ENCODE results near the gene PARM1.

Gene PARM1

GRCh38 chr4:75080888-75081287, 148.0 kb downstream of the PARM1 start:
- H3K79me2 ChIP-seq (ENCODE audit: low read length), result no peaks in the 10 kb centered on the region
- no peaks in the 10 kb centered on the region for H3K27me3 ChIP-seq (ENCODE audit: low read depth, low read length)
- H3K4me1 ChIP-seq (ENCODE audit: low read length), result no peaks in the 10 kb centered on the region
- H3K27ac ChIP-seq (ENCODE audit: low read length), result no peak overlapping the region
- no peaks in the 10 kb centered on the region for H4K20me1 ChIP-seq (ENCODE audit: insufficient read depth, low read length)
- H3K9ac ChIP-seq (ENCODE audit: low read length), result no peak overlapping the region
- TF ChIP-seq CTCF (IDR thresholded peaks at IDR 0.05; ENCODE audit: low read depth, low read length), result no peak
- no peak for TF ChIP-seq EZH2phosphoT487 (IDR thresholded peaks at IDR 0.05; ENCODE audit: low read depth)
- H3K36me3 ChIP-seq (replicated peaks; ENCODE audit: low read depth, low read length), result no peaks in the 10 kb centered on the region
- no peaks in the 10 kb centered on the region for H3K9me3 ChIP-seq (ENCODE audit: insufficient read depth, low read length)
- H2AFZ ChIP-seq (ENCODE audit: low read depth, low read length), result no peak overlapping the region
- H3K4me2 ChIP-seq (ENCODE audit: low read length), result no peak overlapping the region
- H3K4me3 ChIP-seq (ENCODE audit: low read length), result no peak overlapping the region

- Histone ChIP-seq H3K27ac (ENCODE audit: low read length) (no peak overlapping the region), H3K36me3 (replicated peaks; ENCODE audit: low read depth, low read length) (no peaks in the 10 kb centered on the region), H3K79me2 (ENCODE audit: low read length) (no peaks in the 10 kb centered on the region), H4K20me1 (ENCODE audit: insufficient read depth, low read length) (no peaks in the 10 kb centered on the region), H3K9ac (ENCODE audit: low read length) (no peak overlapping the region), H2AFZ (ENCODE audit: low read depth, low read length) (no peak overlapping the region), H3K4me2 (ENCODE audit: low read length) (no peak overlapping the region), H3K4me3 (ENCODE audit: low read length) (no peak overlapping the region), H3K27me3 (ENCODE audit: low read depth, low read length) (no peaks in the 10 kb centered on the region), H3K4me1 (ENCODE audit: low read length) (no peaks in the 10 kb centered on the region), H3K9me3 (ENCODE audit: insufficient read depth, low read length) (no peaks in the 10 kb centered on the region)
- TF ChIP-seq EZH2phosphoT487 (IDR thresholded peaks at IDR 0.05; ENCODE audit: low read depth) (no peak), CTCF (IDR thresholded peaks at IDR 0.05; ENCODE audit: low read depth, low read length) (no peak)
These were observed 148.6 kb downstream of the PARM1 start for GRCh38 chr4:75081561-75081960.

GRCh38 chr4:75087416-75087815, 154.5 kb downstream of the PARM1 start:
- no peak overlapping the region for H2AFZ ChIP-seq (ENCODE audit: low read depth, low read length)
- H3K27me3 ChIP-seq (ENCODE audit: low read depth, low read length), result no peaks in the 10 kb centered on the region
- 0 out of 2 replicates have a peak overlapping the region, but pooled peaks have one; percentile 19 for H3K4me2 ChIP-seq (ENCODE audit: low read length)
- no peaks in the 10 kb centered on the region for H4K20me1 ChIP-seq (ENCODE audit: insufficient read depth, low read length)
- peaks cover 11% of the 10 kb centered on the region for H3K4me1 ChIP-seq (ENCODE audit: low read length)
- no peak overlapping the region for H3K9ac ChIP-seq (ENCODE audit: low read length)
- TF ChIP-seq EZH2phosphoT487 (IDR thresholded peaks at IDR 0.05; ENCODE audit: low read depth), result no peak
- no peak for TF ChIP-seq CTCF (IDR thresholded peaks at IDR 0.05; ENCODE audit: low read depth, low read length)
- H3K9me3 ChIP-seq (ENCODE audit: insufficient read depth, low read length), result no peaks in the 10 kb centered on the region
- no peaks in the 10 kb centered on the region for H3K79me2 ChIP-seq (ENCODE audit: low read length)
- H3K27ac ChIP-seq (ENCODE audit: low read length), result no peak overlapping the region
- no peaks in the 10 kb centered on the region for H3K36me3 ChIP-seq (replicated peaks; ENCODE audit: low read depth, low read length)
- H3K4me3 ChIP-seq (ENCODE audit: low read length), result no peak overlapping the region

- TF ChIP-seq CTCF (IDR thresholded peaks at IDR 0.05; ENCODE audit: low read depth, low read length) (no peak), EZH2phosphoT487 (IDR thresholded peaks at IDR 0.05; ENCODE audit: low read depth) (no peak)
- Histone ChIP-seq H3K4me2 (ENCODE audit: low read length) (peak overlapping the region; percentile 19), H2AFZ (ENCODE audit: low read depth, low read length) (peak overlapping the region; percentile 43; the same call in 1 of the 2 replicates), H4K20me1 (ENCODE audit: insufficient read depth, low read length) (no peaks in the 10 kb centered on the region), H3K27ac (ENCODE audit: low read length) (no peak overlapping the region; the same call in 1 of the 2 replicates), H3K4me3 (ENCODE audit: low read length) (no peak overlapping the region), H3K9ac (ENCODE audit: low read length) (no peak overlapping the region), H3K9me3 (ENCODE audit: insufficient read depth, low read length) (no peaks in the 10 kb centered on the region), H3K27me3 (ENCODE audit: low read depth, low read length) (no peaks in the 10 kb centered on the region), H3K36me3 (replicated peaks; ENCODE audit: low read depth, low read length) (no peaks in the 10 kb centered on the region), H3K4me1 (ENCODE audit: low read length) (peaks cover 11% of the 10 kb centered on the region), H3K79me2 (ENCODE audit: low read length) (no peaks in the 10 kb centered on the region)
These were observed 154.9 kb downstream of the PARM1 start for GRCh38 chr4:75087865-75088264.

Data from OCI-LY3 (cell line).